ENCODE measurements around the gene KLK3.
A peak's percentile ranks its signal among the peaks of the same experiment; 100 is the strongest.

Gene KLK3

GRCh38 chr19:50908336-50908735 is 53.6 kb downstream of the KLK3 start:
- no peak for DNase-seq

DNA sequence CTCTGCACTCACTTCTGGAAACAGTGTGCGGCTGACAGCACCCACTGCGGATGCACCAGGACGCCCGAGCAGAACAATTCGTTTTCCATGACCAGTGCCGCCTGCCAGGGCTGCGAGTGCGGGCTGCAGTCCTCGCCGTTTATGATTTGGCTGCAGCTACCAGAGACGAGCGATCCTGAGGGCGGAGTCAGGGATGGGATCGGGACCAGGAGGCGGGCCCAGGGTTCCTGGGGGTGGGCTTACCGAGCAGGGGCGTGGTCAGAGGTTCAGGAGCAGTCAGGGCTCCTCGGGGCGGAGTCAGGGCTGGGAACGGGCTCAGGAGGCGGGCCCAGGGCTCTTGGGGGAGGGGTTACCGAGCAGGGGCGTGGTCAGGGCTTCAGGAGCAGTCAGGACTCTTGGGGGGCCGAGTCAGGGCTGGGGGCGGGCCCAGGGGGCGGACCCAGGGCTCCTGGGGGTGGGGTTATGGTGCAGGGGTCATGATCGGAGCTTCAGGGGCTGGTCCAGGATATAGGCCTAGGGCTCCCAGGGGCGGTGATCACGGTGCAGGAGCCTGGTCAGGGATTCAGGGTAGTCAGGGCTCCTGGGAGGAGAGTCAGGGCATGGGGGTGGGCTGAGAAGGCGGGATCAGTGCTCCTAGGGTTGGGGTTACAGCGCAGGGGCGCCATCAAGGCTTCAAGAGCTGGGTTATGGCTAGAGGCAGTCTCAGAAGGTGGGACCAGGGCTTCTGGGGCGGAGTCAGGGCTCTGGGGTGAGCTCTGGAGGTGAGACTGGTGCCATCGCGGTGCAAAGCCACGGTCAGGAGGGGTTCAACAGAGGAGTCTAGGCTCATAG is 54.7 kb downstream of the KLK3 start:
- peak; percentile 68 for DNase-seq

Measured in activated CD8-positive, alpha-beta memory T cell treated with anti-CD3 and anti-CD28 coated beads for 24 hours (primary cell).